Psoas muscle (tissue), 8 donors: ENCODE results near the gene MBLAC2. TPM values are rescaled to one million over a fixed set of nuclear protein-coding genes. Genes with fewer than 3 reads are reported as not detected.

Experiments used
- ATAC-seq, 4 donors: fragments of 200-7000 bp; cut with Tn5 transposase; one replicate each; pipeline ENCODE4 v1.9.1; 2020; ENCODE audit warnings: moderate library complexity in 3 of 4, mild to moderate bottlenecking in 2 of 4
- DNase-seq, 2 donors: peaks; one replicate each; pipeline ENCODE4 v3.0.0-alpha.2; 2020
- H3K27ac ChIP-seq: fragments of 200-600 bp; one replicate; pipeline ENCODE4 v1.8.0; 2022
- H3K27me3 ChIP-seq, 3 donors: fragments of 200-600 bp in 1 of 3; one replicate each; pipeline versions ENCODE4 v1.6.1 to v1.8.0; 2013 to 2022; ENCODE audit warnings: low read length in 2 of 3, mild to moderate bottlenecking in 2 of 3, moderate library complexity in 1 of 3; ENCODE audit not compliant: insufficient read depth in 3 of 3
- H3K36me3 ChIP-seq, 2 donors: fragments of 200-600 bp in 1 of 2; one replicate each; pipeline versions ENCODE4 v1.6.1 to v1.8.0; 2013 to 2022; ENCODE audit warnings: low read depth in 1 of 2, mild to moderate bottlenecking in 1 of 2, moderate library complexity in 1 of 2; ENCODE audit not compliant: insufficient read depth in 1 of 2
- H3K4me1 ChIP-seq: fragments of 200-600 bp; one replicate; pipeline ENCODE4 v1.8.0; 2022
- H3K4me3 ChIP-seq: fragments of 200-600 bp; one replicate; pipeline ENCODE4 v1.8.0; 2022; ENCODE audit warnings: mild to moderate bottlenecking
- H3K9me3 ChIP-seq: fragments of 200-600 bp; one replicate; pipeline ENCODE4 v1.8.0; 2022
- CTCF ChIP-seq: fragments of 200-600 bp; IDR thresholded peaks from one replicate; pipeline ENCODE4 v1.8.0; 2022; ENCODE audit warnings: antibody characterized with exemption
- whole genome bisulfite sequencing, 3 donors: extraction: QIAGEN DNeasy Blood & Tissue Kit; methylation state at CpG; one replicate each; pipeline versions ENCODE4 v1.1.6 to v1.1.7; 2013; 5-methylcytosine and 5-hydroxymethylcytosine counted together
- intact Hi-C, 2 donors: fragments of 100-400 bp; cut with DNase I; formaldehyde crosslinking; loops; one replicate each; pipeline versions ENCODE4 v1.11.0 to v1.14.2; 2022
- polyA plus RNA-seq, 3 donors: library from polyadenylated mRNA; stranded (reverse); fragments of 200-250 nt; gene quantifications; one replicate each; pipeline ENCODE4 v1.2.3, GENCODE V29; 2013
- total RNA-seq, 4 donors: library from RNA; stranded (reverse); fragmentation: NEBNext Ultra II Directional in 2 of 4; extraction: Animal tissue kit (Norgen Biotek cat#: 25700) in 2 of 4; gene quantifications; one replicate each; pipeline versions ENCODE4 v1.2.1 to v1.2.4, GENCODE V29; 2021 to 2023
- donor health status: healthy with polysubstance abuse.
- donor health status: DM: no; HTN: no; CAD: no; lungs with moderate emphysema.
- donor health status: Bipolar disorder and iron deficiency.
- donor health status: healthy.
- donor health status: DM: yes; HTN: yes; CAD: no.
- donor health status: DM: no; HTN: no; CAD: no.
- donor health status: DM: no; HTN: no; CAD: no.
- donor health status: DM: yes; HTN: yes; CAD: no.

The MBLAC2 gene
- total and polyA plus RNA-seq, 7 donors: 1.2 to 4.1 (median 2.5) TPM

GRCh38 chr5:90446961-90447360 is 27.6 kb downstream of the MBLAC2 start:
- Histone ChIP-seq H3K9me3 (no peaks in the 10 kb centered on the region), H3K27me3 (no peaks in the 10 kb centered on the region), H3K4me1 (no peaks in the 10 kb centered on the region), H3K36me3 (no peaks in the 10 kb centered on the region), H3K4me3 (no peak overlapping the region), H3K27ac (no peak overlapping the region)
- no peak for TF ChIP-seq CTCF
- intact Hi-C loops: no loop called here
- ATAC-seq (no peak), DNase-seq (no peak)

DNA sequence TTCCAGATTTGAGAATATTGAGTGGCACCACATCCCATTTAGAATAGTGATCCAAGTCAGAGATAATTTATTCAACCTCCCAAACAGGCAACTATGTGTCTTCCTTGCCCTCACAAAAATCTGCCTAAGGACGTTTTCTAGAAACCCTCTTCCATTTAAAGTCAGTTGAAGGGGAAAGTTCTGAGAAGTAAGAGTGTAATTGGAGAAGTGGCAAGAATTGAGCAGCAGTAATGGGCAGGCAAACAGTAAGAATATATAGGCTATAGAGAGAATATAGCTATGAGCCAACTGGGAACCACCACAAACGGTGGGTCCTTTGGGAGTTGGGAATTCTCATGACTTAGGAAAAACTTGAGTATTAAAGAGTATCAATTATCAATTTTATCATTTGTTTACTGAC is 33.9 kb downstream of the MBLAC2 start:
- no peak for TF ChIP-seq CTCF
- intact Hi-C loops: loop anchor here (2.0 kb wide), 1 partner anchor 90 kb away; no protein-coding TSS in a partner anchor
- no peaks in the 10 kb centered on the region for H3K27me3 ChIP-seq
- H3K36me3 ChIP-seq: no peaks in the 10 kb centered on the region
- 32 to 56% (median 37%) methylated on average over 2 of the region's 2 CpGs for WGBS, 3 donors
- ATAC-seq (no peak), DNase-seq (no peak)
- no peak overlapping the region for H3K27ac ChIP-seq
- H3K9me3 ChIP-seq: no peaks in the 10 kb centered on the region
- H3K4me3 ChIP-seq: no peak overlapping the region
- no peaks in the 10 kb centered on the region for H3K4me1 ChIP-seq

DNA sequence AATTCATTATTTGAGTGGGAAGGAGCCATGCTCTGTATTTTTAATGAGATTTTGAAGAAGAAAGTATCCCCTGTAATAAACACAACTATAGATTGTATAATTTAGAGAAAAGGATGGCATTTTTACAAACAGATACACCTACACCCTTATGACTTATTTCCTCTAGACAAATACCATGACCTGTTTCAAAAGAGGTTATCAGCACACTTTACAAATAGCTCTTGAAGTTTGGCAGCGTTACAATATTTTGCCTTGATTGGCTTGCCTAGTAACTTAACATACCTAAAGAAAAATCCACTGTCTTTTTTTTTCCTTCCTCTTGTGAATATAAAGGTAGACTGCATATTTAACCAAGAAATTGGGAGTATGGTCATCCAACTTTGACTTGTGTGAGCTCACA is 36.5 kb downstream of the MBLAC2 start:
- intact Hi-C loops: loop anchor here (5.0 kb wide), 1 partner anchor 344 kb away; no protein-coding TSS in a partner anchor
- no peak overlapping the region for H3K4me3 ChIP-seq
- no peaks in the 10 kb centered on the region for H3K4me1 ChIP-seq
- no peaks in the 10 kb centered on the region for H3K27me3 ChIP-seq
- no peak overlapping the region for H3K27ac ChIP-seq
- H3K9me3 ChIP-seq: no peaks in the 10 kb centered on the region
- WGBS, 3 donors: 65 to 71% (median 68%) methylated on average over 1 of the region's 1 CpG
- no peaks in the 10 kb centered on the region for H3K36me3 ChIP-seq
- no peak for TF ChIP-seq CTCF
- no peak for ATAC-seq
- no peak for DNase-seq

- intact Hi-C loops: loop anchor here (5.0 kb wide), 1 partner anchor 345 kb away; no protein-coding TSS in a partner anchor
- no peak for ATAC-seq
- H3K27me3 ChIP-seq: no peaks in the 10 kb centered on the region
Observed at GRCh38 chr5:90437663-90438062, 36.9 kb downstream of the MBLAC2 start.

More at GRCh38 chr5:90437663-90438062, 36.9 kb downstream of the MBLAC2 start:
- Histone ChIP-seq H3K4me1 (no peaks in the 10 kb centered on the region), H3K9me3 (no peaks in the 10 kb centered on the region), H3K36me3 (no peaks in the 10 kb centered on the region), H3K4me3 (no peak overlapping the region), H3K27ac (no peak overlapping the region)
- DNase-seq: no peak
- TF ChIP-seq CTCF: no peak
